Mucosa of stomach (tissue), 1 donor: ENCODE measurements around the gene RTP4.
A peak's percentile ranks its signal among the peaks of the same experiment; 100 is the strongest.

ENCODE experiments used
- H3K27me3 ChIP-seq: one replicate; pipeline ENCODE4 v1.7.0; 2013; ENCODE audit warnings: mild to moderate bottlenecking, low read length; ENCODE audit not compliant: control insufficient read depth, insufficient read depth
- H3K36me3 ChIP-seq: one replicate; pipeline ENCODE4 v1.7.0; 2013; ENCODE audit warnings: low read length; ENCODE audit not compliant: control insufficient read depth, insufficient read depth
- H3K4me1 ChIP-seq: one replicate; pipeline ENCODE4 v1.7.0; 2013; ENCODE audit warnings: mild to moderate bottlenecking, low read length; ENCODE audit not compliant: control insufficient read depth, insufficient read depth
- H3K4me3 ChIP-seq: one replicate; pipeline ENCODE4 v1.7.0; 2013; ENCODE audit warnings: low read length
- H3K9ac ChIP-seq: one replicate; pipeline ENCODE4 v1.7.0; 2013; ENCODE audit warnings: mild to moderate bottlenecking, low read length, moderate library complexity
- H3K9me3 ChIP-seq: one replicate; pipeline ENCODE4 v1.7.0; 2013; ENCODE audit warnings: mild to moderate bottlenecking, low read length, moderate library complexity; ENCODE audit not compliant: control insufficient read depth
- donor health status: Pancreatic carcinoma.

Gene RTP4

GRCh38 chr3:187342255-187342654 lies 25.9 kb upstream of the RTP4 start:
- H3K27me3 ChIP-seq: peaks cover 4% of the 10 kb centered on the region
- H3K9ac ChIP-seq: no peak overlapping the region
- no peak overlapping the region for H3K4me3 ChIP-seq
- H3K36me3 ChIP-seq: no peaks in the 10 kb centered on the region
- no peaks in the 10 kb centered on the region for H3K4me1 ChIP-seq
- no peaks in the 10 kb centered on the region for H3K9me3 ChIP-seq

DNA sequence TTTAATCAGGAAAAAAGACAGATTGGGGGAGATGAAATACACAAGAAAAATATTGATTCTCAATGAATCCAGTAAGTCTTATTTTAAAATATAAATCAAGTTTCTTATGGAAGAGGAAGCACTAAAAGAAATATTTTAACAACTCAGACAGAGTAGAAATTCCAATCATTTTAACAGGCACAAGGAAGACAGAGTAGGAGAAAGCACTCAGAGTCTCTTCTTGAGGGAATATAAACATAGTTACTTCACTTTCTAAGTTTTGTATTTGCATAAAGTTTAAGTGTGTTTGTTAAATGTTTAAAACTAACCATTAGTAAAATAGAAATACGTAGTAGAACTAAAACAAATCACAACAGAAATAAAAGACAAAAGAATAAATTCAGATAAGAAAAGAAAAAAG lies 24.5 kb upstream of the RTP4 start:
- Histone ChIP-seq H3K27me3 (peaks cover 4% of the 10 kb centered on the region), H3K9me3 (no peaks in the 10 kb centered on the region), H3K4me1 (no peaks in the 10 kb centered on the region), H3K9ac (no peak overlapping the region), H3K36me3 (no peaks in the 10 kb centered on the region), H3K4me3 (no peak overlapping the region)

DNA sequence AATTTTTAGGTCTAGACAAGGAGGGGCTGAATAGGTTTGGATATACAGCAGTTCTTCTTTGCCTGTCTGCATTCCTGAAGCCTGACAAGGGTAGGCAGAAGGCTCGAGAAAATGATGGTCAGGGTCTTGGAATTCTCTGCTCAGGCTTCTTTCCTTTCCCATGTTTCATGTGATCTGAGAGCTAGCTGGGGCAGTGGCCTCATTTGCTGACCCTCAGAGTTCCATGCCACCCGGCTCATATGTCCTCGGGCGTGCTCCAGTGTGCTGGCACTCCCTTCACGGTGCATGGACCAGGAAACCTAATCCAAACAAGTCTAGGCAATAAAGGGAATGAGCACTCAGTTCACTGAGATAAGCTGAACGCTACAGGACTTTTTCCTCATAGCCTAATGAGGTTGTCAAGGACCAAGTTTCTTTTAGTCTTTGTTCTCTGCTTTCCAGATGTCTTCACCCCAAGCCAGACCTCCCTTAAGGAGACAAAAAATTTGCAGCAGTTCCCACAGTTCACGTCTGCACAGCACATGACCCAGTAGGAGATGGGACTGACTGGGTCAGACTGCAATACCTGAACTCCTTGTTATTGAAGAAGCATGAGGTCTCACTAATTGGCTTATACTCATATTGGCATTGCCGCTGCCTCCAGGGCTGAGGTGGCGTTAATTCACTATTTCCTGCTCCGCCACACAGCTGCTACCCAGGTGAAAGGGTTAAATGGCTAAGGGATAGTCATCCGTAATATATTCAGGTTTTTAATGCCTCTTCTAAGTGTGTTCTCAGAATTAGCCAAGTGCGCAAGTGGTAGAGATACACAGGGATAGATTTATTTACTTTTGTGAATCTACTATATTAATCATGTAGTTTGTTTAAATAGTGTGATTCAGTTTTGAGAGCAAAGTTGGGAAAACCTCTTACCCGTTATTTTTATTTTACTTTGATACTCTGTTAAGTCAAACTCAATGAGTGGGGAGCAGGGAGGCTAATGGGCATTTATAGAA lies 15.3 kb upstream of the RTP4 start:
- H3K27me3 ChIP-seq: no peaks in the 10 kb centered on the region
- no peak overlapping the region for H3K9ac ChIP-seq
- H3K4me1 ChIP-seq: peaks cover 11% of the 10 kb centered on the region
- H3K9me3 ChIP-seq: no peaks in the 10 kb centered on the region
- no peak overlapping the region for H3K4me3 ChIP-seq
- H3K36me3 ChIP-seq: no peaks in the 10 kb centered on the region

DNA sequence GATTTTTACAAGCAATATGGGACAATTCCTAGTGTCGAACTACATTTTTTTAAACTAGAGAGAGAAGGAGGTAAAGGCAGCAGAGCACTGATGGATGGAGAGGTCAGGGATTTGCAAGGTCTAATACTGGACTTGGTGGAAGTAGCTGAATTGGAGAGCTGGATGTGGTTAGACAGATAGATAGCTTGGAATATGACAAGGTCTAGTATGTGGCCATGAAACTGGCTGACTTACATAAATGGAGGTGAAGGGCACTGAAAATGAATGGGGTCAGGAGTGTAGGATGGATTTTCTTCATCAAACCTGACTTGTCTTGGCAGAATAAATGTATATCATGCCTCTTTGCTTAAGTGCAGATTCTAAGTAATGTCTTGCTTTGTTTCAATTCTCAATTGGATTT lies 10.1 kb upstream of the RTP4 start:
- Histone ChIP-seq H3K4me3 (no peak overlapping the region), H3K36me3 (no peaks in the 10 kb centered on the region), H3K27me3 (no peaks in the 10 kb centered on the region), H3K9ac (no peak overlapping the region), H3K4me1 (peaks cover 2% of the 10 kb centered on the region), H3K9me3 (no peaks in the 10 kb centered on the region)

- Histone ChIP-seq H3K4me3 (no peak overlapping the region), H3K4me1 (no peaks in the 10 kb centered on the region), H3K9me3 (no peaks in the 10 kb centered on the region), H3K9ac (no peak overlapping the region), H3K36me3 (no peaks in the 10 kb centered on the region), H3K27me3 (no peaks in the 10 kb centered on the region)
Observed at GRCh38 chr3:187359798-187360486, 8.2 kb upstream of the RTP4 start.

- Histone ChIP-seq H3K27me3 (no peaks in the 10 kb centered on the region), H3K4me1 (no peaks in the 10 kb centered on the region), H3K4me3 (no peak overlapping the region), H3K9ac (no peak overlapping the region), H3K9me3 (no peaks in the 10 kb centered on the region), H3K36me3 (no peaks in the 10 kb centered on the region)
Observed at GRCh38 chr3:187360596-187360995, 7.6 kb upstream of the RTP4 start.

GRCh38 chr3:187361835-187362234 lies 6.3 kb upstream of the RTP4 start:
- Histone ChIP-seq H3K27me3 (no peaks in the 10 kb centered on the region), H3K9me3 (no peaks in the 10 kb centered on the region), H3K4me3 (no peak overlapping the region), H3K4me1 (no peaks in the 10 kb centered on the region), H3K36me3 (no peaks in the 10 kb centered on the region), H3K9ac (no peak overlapping the region)

DNA sequence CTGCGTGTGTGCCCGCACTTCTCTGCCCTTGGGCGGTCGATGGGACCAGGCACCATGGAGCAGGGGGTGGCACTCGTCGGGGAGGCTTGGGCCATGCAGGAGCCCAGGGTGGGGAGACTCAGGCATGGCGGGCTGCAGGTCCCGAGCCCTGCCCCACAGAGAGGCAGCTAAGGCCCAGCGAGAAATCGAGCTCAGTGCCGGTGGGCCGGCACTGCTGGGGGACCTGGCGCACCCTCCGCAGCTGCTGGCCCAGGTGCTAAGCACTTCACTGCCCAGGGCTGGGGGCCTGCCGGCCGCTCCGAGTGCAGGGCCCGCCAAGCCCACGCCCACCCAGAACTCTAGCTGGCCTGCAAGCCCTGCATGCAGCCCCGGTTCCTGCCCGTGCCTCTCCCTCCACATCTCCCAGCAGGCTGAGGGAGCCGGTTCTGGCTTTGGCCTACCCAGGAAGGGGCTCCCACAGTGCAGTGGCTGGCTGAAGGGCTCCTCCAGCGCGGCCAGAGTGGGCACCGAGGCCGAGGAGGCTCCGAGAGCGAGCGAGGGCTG lies 553 bp upstream of the RTP4 start:
- Histone ChIP-seq H3K9me3 (no peaks in the 10 kb centered on the region), H3K9ac (peak overlapping the region; percentile 97), H3K4me3 (peak overlapping the region; percentile 72), H3K4me1 (peaks cover 6% of the 10 kb centered on the region), H3K36me3 (no peaks in the 10 kb centered on the region), H3K27me3 (no peaks in the 10 kb centered on the region)

GRCh38 chr3:187369089-187369447 lies 883 bp downstream of the RTP4 start:
- H3K9ac ChIP-seq: peak overlapping the region; percentile 97
- no peaks in the 10 kb centered on the region for H3K36me3 ChIP-seq
- H3K9me3 ChIP-seq: no peaks in the 10 kb centered on the region
- H3K4me3 ChIP-seq: peak overlapping the region; percentile 72
- peaks cover 6% of the 10 kb centered on the region for H3K4me1 ChIP-seq
- no peaks in the 10 kb centered on the region for H3K27me3 ChIP-seq

GRCh38 chr3:187370051-187370450 lies 1.9 kb downstream of the RTP4 start:
- H3K4me3 ChIP-seq: no peak overlapping the region
- no peaks in the 10 kb centered on the region for H3K27me3 ChIP-seq
- no peak overlapping the region for H3K9ac ChIP-seq
- peaks cover 6% of the 10 kb centered on the region for H3K4me1 ChIP-seq
- H3K36me3 ChIP-seq: no peaks in the 10 kb centered on the region
- no peaks in the 10 kb centered on the region for H3K9me3 ChIP-seq

GRCh38 chr3:187375581-187375980 lies 7.4 kb downstream of the RTP4 start:
- H3K9ac ChIP-seq: no peak overlapping the region
- no peaks in the 10 kb centered on the region for H3K36me3 ChIP-seq
- H3K9me3 ChIP-seq: no peaks in the 10 kb centered on the region
- H3K27me3 ChIP-seq: no peaks in the 10 kb centered on the region
- H3K4me1 ChIP-seq: no peaks in the 10 kb centered on the region
- no peak overlapping the region for H3K4me3 ChIP-seq

DNA sequence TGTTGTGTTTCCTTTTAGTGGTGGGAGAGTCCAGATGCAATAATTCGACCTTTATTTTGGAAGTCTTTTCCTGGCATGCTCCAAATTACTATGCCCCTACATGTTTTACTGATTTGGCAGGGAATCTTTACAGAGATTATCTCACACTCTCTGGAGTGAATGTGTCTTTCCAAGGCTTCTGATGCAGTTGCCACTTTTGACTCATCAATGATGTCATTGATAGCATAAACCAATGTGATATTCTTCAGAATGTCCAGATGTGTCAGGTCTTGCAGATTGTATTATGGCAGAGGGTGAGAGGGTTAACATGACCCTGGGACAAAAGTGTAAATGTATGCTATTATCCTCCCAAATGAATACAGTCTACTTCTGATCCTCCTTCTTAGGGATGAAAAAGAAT lies 9.7 kb downstream of the RTP4 start:
- H3K36me3 ChIP-seq: no peaks in the 10 kb centered on the region
- no peaks in the 10 kb centered on the region for H3K9me3 ChIP-seq
- H3K27me3 ChIP-seq: no peaks in the 10 kb centered on the region
- no peaks in the 10 kb centered on the region for H3K4me1 ChIP-seq
- H3K9ac ChIP-seq: no peak overlapping the region
- no peak overlapping the region for H3K4me3 ChIP-seq
